IMR-90 (cell line): Measurements from ENCODE around the gene SVIL. TPM values are rescaled to one million over a fixed set of nuclear protein-coding genes. Genes with fewer than 3 reads are reported as not detected.

Experiments used
- ATAC-seq: fragments of 200-7000 bp; cut with Tn5 transposase; 2 replicates; pipeline ENCODE4 v1.9.1; 2020; ENCODE audit warnings: low read depth, mild to moderate bottlenecking, moderate library complexity
- BruUV-seq: library from RNA; stranded (reverse); fragments of 400-500 nt; replicated peaks from 2 replicates; lab custom pipeline; 2021; lab: Mats Ljungman, UMichigan
- CTCF ChIA-PET: fragments of 300-600 bp; formaldehyde crosslinking; extraction: SDS; loops from one replicate; lab custom pipeline; 2021; ENCODE audit warnings: antibody characterized with exemption; lab: Yijun Ruan, JAX
- POLR2A ChIA-PET: fragments of 300-600 bp; sonication (Branson Sonifier 250); formaldehyde crosslinking; loops from one replicate; lab custom pipeline; 2022; ENCODE audit warnings: antibody characterized with exemption; ENCODE audit not compliant: unreplicated experiment; lab: Charles Lee
- DNase-seq: peaks from one replicate; pipeline ENCODE4 v3.0.0; 2013
- H2AFZ ChIP-seq: replicated peaks from 2 replicates; pipeline ENCODE3; 2013; ENCODE audit warnings: low read length, mild to moderate bottlenecking; ENCODE audit not compliant: poor library complexity
- H2AK5ac ChIP-seq: 2 replicates; pipeline ENCODE4 v1.6.1; 2013; ENCODE audit warnings: low read depth, low read length, inconsistent platforms
- H2AK9ac ChIP-seq: replicated peaks from 2 replicates; pipeline ENCODE3; 2013; ENCODE audit warnings: mild to moderate bottlenecking, low read depth, low read length, moderate library complexity; ENCODE audit not compliant: poor library complexity
- H2BK120ac ChIP-seq: 2 replicates; pipeline ENCODE4 v1.6.1; 2013; ENCODE audit warnings: low read depth, low read length, inconsistent platforms
- H2BK15ac ChIP-seq: 3 replicates; pipeline ENCODE4 v1.6.1; 2013; ENCODE audit warnings: low read depth, low read length, inconsistent platforms
- H2BK20ac ChIP-seq: 2 replicates; pipeline ENCODE4 v1.6.1; 2013; ENCODE audit warnings: low read depth, mild to moderate bottlenecking, inconsistent platforms, low read length, moderate library complexity
- H2BK5ac ChIP-seq: 2 replicates; pipeline ENCODE4 v1.6.1; 2013; ENCODE audit warnings: mild to moderate bottlenecking, low read depth, low read length, inconsistent platforms; ENCODE audit not compliant: poor library complexity, severe bottlenecking
- H3K14ac ChIP-seq: replicated peaks from 2 replicates; pipeline ENCODE4 v1.6.1; 2013; ENCODE audit warnings: low read depth, low read length, inconsistent platforms
- H3K18ac ChIP-seq: 2 replicates; pipeline ENCODE4 v1.6.1; 2013; ENCODE audit warnings: low read depth, low read length, control low read depth
- H3K23ac ChIP-seq: 2 replicates; pipeline ENCODE4 v1.6.1; 2013; ENCODE audit warnings: low read depth, low read length, inconsistent platforms
- H3K27ac ChIP-seq: 2 replicates; pipeline ENCODE4 v1.5.1; 2013; ENCODE audit warnings: mild to moderate bottlenecking, control low read depth, low read length; ENCODE audit not compliant: insufficient read depth
- H3K27me3 ChIP-seq: 2 replicates; pipeline ENCODE4 v1.6.1; 2013; ENCODE audit warnings: low read length; ENCODE audit not compliant: control insufficient read depth, insufficient read depth
- H3K36me3 ChIP-seq: 2 replicates; pipeline ENCODE4 v1.6.1; 2013; ENCODE audit warnings: low read length, mixed read lengths; ENCODE audit not compliant: control insufficient read depth, insufficient read depth
- H3K4ac ChIP-seq: 2 replicates; pipeline ENCODE4 v1.6.1; 2013; ENCODE audit warnings: low read depth, low read length, inconsistent platforms
- H3K4me1 ChIP-seq: 2 replicates; pipeline ENCODE4 v1.6.1; 2013; ENCODE audit warnings: low read length, mixed read lengths; ENCODE audit not compliant: control insufficient read depth, insufficient read depth
- H3K4me2 ChIP-seq: 2 replicates; pipeline ENCODE4 v1.6.1; 2013; ENCODE audit warnings: low read depth, mild to moderate bottlenecking, control low read depth, low read length, moderate library complexity
- H3K4me3 ChIP-seq: 2 replicates; pipeline ENCODE4 v1.5.1; 2013; ENCODE audit warnings: low read depth, mild to moderate bottlenecking, control low read depth, low read length, moderate library complexity; ENCODE audit not compliant: insufficient read depth
- H3K56ac ChIP-seq: 2 replicates; pipeline ENCODE4 v1.6.1; 2013; ENCODE audit warnings: low read length, inconsistent platforms; ENCODE audit not compliant: insufficient read depth; ENCODE audit errors: extremely low read depth
- H3K79me1 ChIP-seq, 2 experiments: 2 replicates each; pipeline ENCODE4 v1.6.1; 2013; ENCODE audit warnings: low read length in 2 of 2, inconsistent platforms in 1 of 2, low read depth in 1 of 2
- H3K9ac ChIP-seq: 2 replicates; pipeline ENCODE4 v1.6.1; 2013; ENCODE audit warnings: low read depth, low read length, control low read depth
- H3K9me1 ChIP-seq: 2 replicates; pipeline ENCODE4 v1.6.1; 2013; ENCODE audit warnings: low read length, inconsistent platforms; ENCODE audit not compliant: insufficient read depth
- H3K9me3 ChIP-seq: 2 replicates; pipeline ENCODE4 v1.6.1; 2013; ENCODE audit warnings: low read length; ENCODE audit not compliant: control insufficient read depth, insufficient read depth
- H4K20me1 ChIP-seq: 2 replicates; pipeline ENCODE4 v1.6.1; 2013; ENCODE audit warnings: low read length, inconsistent platforms; ENCODE audit not compliant: insufficient read depth
- H4K5ac ChIP-seq: 2 replicates; pipeline ENCODE4 v1.6.1; 2013; ENCODE audit warnings: mild to moderate bottlenecking, low read depth, low read length, control low read depth
- H4K8ac ChIP-seq, 2 experiments: 2 replicates each; pipeline ENCODE4 v1.6.1; 2013; ENCODE audit warnings: low read depth in 2 of 2, low read length in 2 of 2, control low read depth in 1 of 2, inconsistent platforms in 1 of 2
- H4K91ac ChIP-seq: 2 replicates; pipeline ENCODE4 v1.6.1; 2013; ENCODE audit warnings: low read depth, low read length, inconsistent platforms; ENCODE audit not compliant: insufficient read depth
- CEBPB ChIP-seq: IDR thresholded peaks from 2 replicates; pipeline ENCODE4 v1.6.1; 2012; ENCODE audit warnings: low read depth, low read length, improper control_type of control experiment
- CTCF ChIP-seq: conservative IDR thresholded peaks from 2 replicates; pipeline ENCODE4 v1.5.1; 2012; ENCODE audit warnings: mild to moderate bottlenecking, low read depth, low read length, improper control_type of control experiment
- FOS ChIP-seq: fragments of 150-350 bp; IDR thresholded peaks from 2 replicates; pipeline ENCODE4 v1.6.1; 2016; ENCODE audit warnings: low read depth, low read length
- MAFK ChIP-seq: IDR thresholded peaks from 2 replicates; pipeline ENCODE4 v1.6.1; 2012; ENCODE audit warnings: low read depth, low read length, improper control_type of control experiment
- MAZ ChIP-seq: IDR thresholded peaks from 2 replicates; pipeline ENCODE4 v1.6.1; 2012; ENCODE audit warnings: low read depth, mild to moderate bottlenecking, low read length, improper control_type of control experiment, moderate library complexity, borderline replicate concordance
- RFX5 ChIP-seq: IDR thresholded peaks from 2 replicates; pipeline ENCODE4 v1.8.0; 2012; ENCODE audit warnings: low read depth, mild to moderate bottlenecking, low read length, moderate library complexity
- SMC3 ChIP-seq: fragments of 150-350 bp; IDR thresholded peaks from 2 replicates; pipeline ENCODE4 v1.6.1; 2016; ENCODE audit warnings: low read depth, mild to moderate bottlenecking, antibody characterized with exemption, low read length, moderate library complexity
- WGBS, 2 experiments: methylation state at CpG; one replicate each; pipeline versions ENCODE4 v1.1.5 to v1.1.7; 2013; ENCODE audit warnings: missing lambda C conversion rate in 2 of 2; ENCODE audit not compliant: insufficient read length in 1 of 2; ENCODE audit errors: extremely low coverage in 2 of 2; 5-methylcytosine and 5-hydroxymethylcytosine counted together
- dilution Hi-C: fragments of 300-500 bp; cut with HindIII; formaldehyde crosslinking; loops from one replicate; pipeline ENCODE4 v1.14.3; 2018; ENCODE audit warnings: low sequenced_read_pairs; ENCODE audit not compliant: unreplicated experiment
- in situ Hi-C: fragments of 300-500 bp; cut with MboI; formaldehyde crosslinking; loops from 3 replicates; pipeline ENCODE4 v1.14.3; 2019; ENCODE audit warnings: low sequenced_read_pairs, inconsistent platforms, mixed read lengths
- intact Hi-C: fragments of 100-400 bp; cut with micrococcal nuclease; formaldehyde crosslinking; loops from 2 replicates; pipeline ENCODE4 v1.10.0; 2022
- polyA plus RNA-seq, 3 experiments: library from polyadenylated mRNA; depleted of rRNA; stranded (reverse); fragments of >200 nt; gene quantifications; 2 replicates each; pipeline ENCODE4 v1.2.3, GENCODE V29; 2012; ENCODE audit warnings: low replicate concordance in 1 of 3
- total RNA-seq: library from RNA; depleted of rRNA; stranded (reverse); fragments of >200 nt; gene quantifications from 2 replicates; pipeline ENCODE4 v1.2.3, GENCODE V29; 2012

SVIL gene
- total and polyA plus RNA-seq, 2 of the 4 experiments (the other 2 are of a cell fraction): 11.5 to 11.6 TPM

DNA sequence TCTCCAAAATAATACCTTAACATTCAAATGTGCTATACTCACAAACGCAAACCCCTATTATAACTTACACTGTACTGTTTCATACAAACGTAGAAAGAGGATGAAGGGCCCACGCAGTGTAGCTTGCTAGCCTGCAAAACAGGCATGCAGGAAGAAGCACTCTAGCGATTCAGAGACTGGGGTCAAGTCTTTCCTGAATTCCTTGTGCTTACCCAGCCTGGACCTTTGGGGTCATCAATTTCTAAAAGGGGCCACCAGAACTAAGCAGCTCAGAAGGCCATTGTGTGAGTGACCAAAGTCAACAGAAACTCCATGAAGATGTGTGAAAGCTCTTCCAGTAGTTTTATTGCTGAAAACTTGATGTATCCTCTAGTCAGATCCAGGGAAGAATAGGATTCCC is 111.9 kb downstream of the SVIL start:
- no peaks in the 10 kb centered on the region for H3K4me1 ChIP-seq
- H2BK120ac ChIP-seq: no peak overlapping the region
- POLR2A ChIA-PET: no interaction called here
- H2AK9ac ChIP-seq: no peak overlapping the region
- ATAC-seq: peak; percentile 24; the same call in 1 of the 2 replicates
- no peak overlapping the region for H3K4ac ChIP-seq
- no peak overlapping the region for H4K5ac ChIP-seq
- no peak overlapping the region for H3K18ac ChIP-seq
- no peak for TF ChIP-seq FOS
- no peak for TF ChIP-seq MAFK
- no peak for TF ChIP-seq CTCF
- TF ChIP-seq CEBPB: no peak
- TF ChIP-seq RFX5: no peak
- no peak for TF ChIP-seq MAZ
- TF ChIP-seq SMC3: no peak
- H4K91ac ChIP-seq: no peak overlapping the region
- dilution Hi-C loops: no loop called here
- in situ Hi-C loops: no loop called here
- no peak overlapping the region for H3K56ac ChIP-seq
- no peaks in the 10 kb centered on the region for H3K9me3 ChIP-seq
- peak overlapping the region in 1 of 2 experiments; percentile 32; a peak in 1 of 4 replicates for H4K8ac ChIP-seq
- DNase-seq: no peak
- no peak overlapping the region for H3K14ac ChIP-seq
- H3K4me3 ChIP-seq: no peak overlapping the region
- H3K23ac ChIP-seq: no peak overlapping the region
- no TSS peak for BruUV-seq
- no peak overlapping the region for H2BK5ac ChIP-seq
- peaks cover 38% of the 10 kb centered on the region for H3K36me3 ChIP-seq
- no peak overlapping the region for H3K4me2 ChIP-seq
- CTCF ChIA-PET: no interaction called here
- H2BK20ac ChIP-seq: no peak overlapping the region
- H2BK15ac ChIP-seq: no peak overlapping the region
- no peak overlapping the region for H2AK5ac ChIP-seq
- no peak overlapping the region for H3K27ac ChIP-seq
- 0 out of 4 replicates have a peak, but pooled peaks cover 0 to 9% of the 10 kb centered on the region in 2 experiments for H3K79me1 ChIP-seq
- H2AFZ ChIP-seq: no peak overlapping the region
- no peaks in the 10 kb centered on the region; the same call in 1 of the 2 replicates for H4K20me1 ChIP-seq
- intact Hi-C loops: no loop called here
- H3K27me3 ChIP-seq: no peaks in the 10 kb centered on the region
- no peak overlapping the region for H3K9ac ChIP-seq
- WGBS, 2 experiments: 100% methylated on average over 1 to 2 of the region's 4 CpGs
- no peaks in the 10 kb centered on the region for H3K9me1 ChIP-seq
